NCI-H2196 treated with DMSO at 0.1 percent for 48 hours (cell line): Measurements from ENCODE around the gene KMT5B.
"Not testable (repeated sequence)": the region's sequence is repeated elsewhere in the genome, so short reads cannot be mapped to it uniquely, and the experiment has no call there.

Source experiments
- DNase-seq: peaks from one replicate; lab custom pipeline; 2025; ENCODE audit not compliant: unreplicated experiment; lab: John Stamatoyannopoulos, UW

Gene KMT5B

DNA sequence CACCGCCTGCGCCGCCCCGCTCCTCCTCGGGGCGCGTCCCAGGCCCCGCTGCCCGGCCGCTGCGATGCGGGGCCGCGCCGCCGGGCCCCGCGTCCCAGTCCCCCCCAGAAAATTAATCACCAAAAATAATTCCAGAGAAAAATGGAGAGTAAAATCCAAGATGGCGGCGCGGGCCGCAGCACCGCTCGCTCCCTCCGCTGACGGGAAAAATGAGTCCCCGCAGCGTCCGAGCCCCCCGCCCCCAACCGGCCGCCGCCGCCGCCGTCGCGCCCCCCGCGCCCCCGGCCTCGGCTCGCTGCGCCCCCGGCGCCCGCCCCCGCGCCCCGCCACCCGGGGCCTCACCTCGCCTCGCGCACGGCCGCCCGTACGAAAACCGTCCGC, at the start of gene KMT5B:
KMT5B (minus strand) TSS at position 162 of the 381 bp plus-strand sequence. CDS start 23,220 bp downstream, outside the sequence.
- DNase-seq, result no peak

DNA sequence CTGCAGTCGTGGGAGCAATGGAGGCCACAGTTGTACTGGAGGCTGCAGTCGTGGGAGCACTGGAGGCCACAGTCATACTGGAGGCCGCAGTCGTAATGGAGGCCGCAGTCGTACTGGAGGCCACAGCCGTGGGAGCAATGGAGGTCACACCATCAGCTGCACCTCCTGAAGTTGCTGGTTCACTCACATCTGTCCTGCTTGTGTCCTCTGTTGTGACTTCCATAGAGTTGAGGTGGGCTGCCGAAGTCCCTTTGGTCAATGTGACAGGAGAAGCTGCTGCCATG, 49.4 kb upstream of the KMT5B start:
- no peak for DNase-seq

DNA sequence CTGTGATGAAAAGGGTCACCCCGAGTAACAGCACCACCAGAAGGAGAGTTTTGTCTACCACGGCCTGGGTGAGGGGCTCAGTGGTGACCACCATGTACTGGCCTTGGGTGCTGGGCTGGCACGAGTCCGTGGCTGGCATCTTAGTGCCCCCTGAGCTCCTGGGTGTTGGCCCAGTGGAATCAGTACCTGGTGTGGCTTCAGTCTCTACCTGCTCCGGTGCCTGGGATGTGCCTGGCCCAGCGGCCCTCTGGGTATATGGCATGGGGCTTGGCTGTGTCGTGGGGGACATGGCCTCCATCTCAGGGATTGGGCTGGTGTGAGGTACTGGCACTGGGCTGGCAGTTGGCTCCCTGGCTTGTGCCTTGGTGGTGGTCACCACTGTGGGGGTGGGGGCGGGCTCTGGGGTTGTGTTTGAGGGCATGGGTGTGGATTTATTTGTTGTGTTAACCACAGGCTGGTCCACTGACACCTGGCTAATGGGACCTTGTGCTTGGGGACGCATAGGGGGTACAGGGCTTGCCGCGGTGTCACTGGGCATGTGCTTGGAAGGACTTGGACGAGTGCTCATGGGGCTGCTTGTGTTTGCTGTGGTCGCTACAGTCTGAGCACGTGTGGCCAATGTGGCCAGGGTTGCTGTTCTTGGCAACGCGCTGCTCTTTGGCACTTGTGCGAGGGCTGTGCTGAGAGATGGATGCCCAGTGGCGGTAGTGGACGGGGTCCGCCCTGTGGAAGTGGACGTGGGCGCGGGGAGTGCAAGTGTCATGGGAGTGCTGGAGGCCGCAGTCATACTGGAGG, 48.9 kb upstream of the KMT5B start:
- DNase-seq, result no peak

DNA sequence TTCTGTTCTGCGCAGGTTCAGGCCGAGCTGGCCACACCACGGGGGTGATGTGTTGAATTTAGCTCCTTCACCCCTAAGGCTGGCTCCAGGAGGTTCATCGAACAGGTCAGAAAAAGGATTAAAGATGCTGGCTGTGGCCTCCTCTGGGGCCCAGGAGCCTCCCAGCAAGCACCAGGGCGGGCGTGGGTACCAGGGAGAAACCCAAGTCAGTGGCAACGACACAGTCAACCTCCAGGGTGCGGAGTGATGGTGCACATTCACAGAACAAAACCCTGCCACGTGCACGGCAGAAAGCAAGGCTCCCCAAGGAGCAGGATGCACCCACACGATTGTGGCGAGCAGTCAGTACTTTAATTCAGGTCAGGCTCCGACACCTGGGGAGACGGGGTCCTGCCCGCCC, 47.9 kb upstream of the KMT5B start:
- no peak for DNase-seq

DNA sequence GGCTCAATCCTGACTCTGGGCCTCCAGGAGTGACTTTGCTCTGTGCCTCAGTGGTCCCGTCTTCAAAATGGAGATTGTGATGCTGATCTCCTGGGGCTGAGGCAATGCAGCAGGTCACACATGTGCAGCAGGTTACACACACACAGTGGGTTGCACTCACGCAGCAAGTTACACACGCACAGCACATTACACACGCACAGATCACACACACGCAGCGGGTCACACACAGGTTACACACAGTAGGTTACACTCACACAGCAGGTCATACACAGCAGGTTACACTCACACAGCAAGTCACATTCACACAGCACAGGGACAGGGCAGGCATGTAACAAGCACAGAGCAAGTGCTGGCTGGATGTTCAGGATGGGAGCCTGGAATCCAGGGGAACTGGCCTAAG, 47.4 kb upstream of the KMT5B start:
- DNase-seq, result no peak

DNA sequence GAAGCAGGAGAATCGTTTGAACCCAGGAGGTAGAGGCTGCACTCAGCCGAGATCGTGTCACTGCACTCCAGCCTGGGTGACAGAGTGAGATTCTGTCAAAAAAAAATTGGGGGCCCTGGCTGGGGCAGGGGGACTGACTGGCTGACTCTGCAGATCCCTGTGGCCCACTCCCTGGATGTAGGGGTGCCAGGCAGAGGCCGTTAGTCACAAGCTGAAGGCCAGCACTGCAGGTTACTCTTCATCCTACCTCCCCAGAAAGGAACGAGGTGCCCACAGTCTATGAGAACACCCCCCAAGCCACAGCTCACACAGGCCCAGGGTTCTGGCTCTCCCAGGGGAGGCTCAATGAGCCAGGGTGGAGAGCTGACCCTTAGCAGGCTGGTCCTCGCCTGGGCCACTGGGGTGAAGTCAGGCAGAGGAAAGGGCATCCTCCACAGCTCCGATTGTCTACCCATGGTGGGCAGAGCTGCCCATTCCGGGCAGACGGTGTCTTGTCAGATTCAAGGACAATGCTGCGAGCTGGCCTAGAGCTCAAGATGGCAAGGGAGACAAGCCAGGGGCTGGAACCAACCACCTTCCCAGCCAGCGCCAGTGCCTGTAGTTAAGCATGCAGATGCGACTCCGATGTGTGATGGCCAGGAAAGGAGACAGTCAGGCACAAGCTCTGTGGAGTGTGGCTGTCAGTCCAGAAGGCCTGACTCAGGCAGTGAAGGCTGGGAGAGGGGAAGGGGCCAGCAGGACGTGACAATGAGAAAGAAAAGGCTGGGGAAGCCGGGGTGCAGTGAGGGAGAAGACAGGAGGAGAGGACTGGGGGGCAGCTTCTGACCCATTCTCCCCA, 46.2 kb upstream of the KMT5B start:
- DNase-seq, result no peak

DNA sequence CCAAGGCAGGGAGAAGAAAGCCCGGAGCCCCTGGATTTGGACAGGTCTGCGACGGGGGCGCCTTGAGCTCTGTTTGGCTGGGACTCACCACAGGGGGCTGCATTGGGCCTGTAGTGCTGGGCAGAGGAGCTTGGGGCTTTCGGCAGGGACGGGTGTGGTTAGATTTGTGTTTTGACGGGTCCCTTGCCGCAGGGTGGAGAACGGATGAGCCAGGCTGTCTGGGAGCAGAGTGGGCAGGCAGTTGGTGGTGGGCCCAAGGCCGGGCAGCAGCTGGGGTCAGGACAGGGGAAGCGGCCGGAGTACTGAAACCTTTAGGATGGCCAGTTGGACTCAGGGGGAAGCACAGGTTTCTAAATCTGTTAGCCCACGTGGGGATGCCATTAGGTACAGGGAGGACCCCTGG, 45.3 kb upstream of the KMT5B start:
- no peak for DNase-seq

DNA sequence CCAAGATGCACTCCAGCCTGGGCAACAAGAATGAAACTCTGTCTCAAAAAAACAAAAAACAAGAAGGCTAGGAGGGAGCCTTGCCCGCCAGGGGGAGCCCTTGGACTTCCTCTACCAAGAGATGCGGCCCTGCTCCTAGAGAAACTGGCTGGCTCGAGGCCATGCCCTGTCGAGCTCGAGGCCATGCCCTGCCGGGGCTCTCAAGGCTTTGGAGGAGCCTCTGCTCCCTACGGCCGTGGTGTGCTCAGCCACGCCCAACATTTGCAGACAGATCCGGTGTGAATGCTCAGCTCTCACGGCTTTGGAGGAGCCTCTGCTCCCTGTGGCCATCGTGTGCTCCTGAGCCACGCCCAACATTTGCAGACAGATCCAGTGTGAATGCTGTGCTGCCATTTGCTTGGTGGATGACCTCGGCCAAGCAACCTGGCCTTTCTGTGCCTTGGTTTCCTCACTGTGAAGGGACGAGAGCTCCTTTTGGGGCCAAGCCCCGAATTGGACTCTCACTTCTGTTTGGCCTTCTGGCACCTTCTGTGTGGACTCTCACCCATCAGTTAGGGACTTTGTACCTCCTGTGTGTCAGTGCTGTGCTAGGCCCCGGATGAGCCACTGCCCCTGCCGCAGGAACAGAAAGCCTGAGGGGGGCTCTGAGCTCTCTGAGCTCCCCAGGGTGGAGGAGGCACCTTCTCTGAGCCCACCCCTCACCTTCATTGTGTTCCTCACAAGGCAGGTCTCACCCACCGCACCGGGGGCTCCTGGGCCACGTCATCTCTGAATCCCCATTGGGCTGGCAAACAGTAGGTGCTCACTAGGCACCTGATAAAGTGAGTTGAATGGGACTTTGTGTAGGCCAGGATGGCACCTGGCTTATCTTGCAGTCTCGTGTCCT, 44.6 kb upstream of the KMT5B start:
- DNase-seq, result peak; percentile 89

DNA sequence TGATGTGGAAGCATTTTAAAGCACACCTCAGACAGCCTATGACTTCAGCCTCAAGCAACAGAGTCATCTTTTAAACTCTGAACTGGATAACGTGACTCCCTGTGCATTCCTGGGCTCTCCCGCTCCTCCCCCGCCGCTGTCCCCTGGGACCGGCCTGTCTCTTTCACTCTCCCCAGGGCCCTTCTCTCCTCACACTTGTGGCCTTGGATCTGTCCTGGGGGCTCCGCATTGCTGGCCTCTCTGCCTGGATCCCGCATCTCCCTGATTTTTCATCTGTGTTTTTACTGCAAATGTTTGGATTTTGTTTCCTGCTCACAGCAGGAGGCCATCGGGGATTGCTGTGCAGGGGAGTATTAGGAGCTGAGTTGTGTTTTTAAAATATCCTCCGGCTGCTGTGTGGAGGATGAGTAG, 43.2 kb upstream of the KMT5B start:
- no peak for DNase-seq

DNA sequence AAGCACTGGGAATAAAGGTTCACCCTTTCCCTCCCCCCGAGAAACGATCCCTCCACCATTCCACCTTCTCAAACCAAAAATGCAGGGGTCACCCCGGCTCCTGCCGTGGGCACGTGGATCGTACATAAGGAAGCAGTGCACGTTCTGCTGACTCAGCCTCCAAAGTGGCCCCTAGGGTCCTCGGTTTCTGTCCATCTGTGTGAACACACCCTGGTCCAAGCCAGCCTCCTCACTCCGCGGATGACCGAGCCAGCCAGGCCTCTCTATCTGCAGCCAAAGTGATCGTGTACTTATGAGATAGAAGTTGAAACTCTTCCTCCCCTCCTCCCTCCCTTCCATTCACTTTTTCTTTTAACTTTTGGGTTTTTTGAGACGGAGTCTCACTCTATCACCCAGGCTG, 42.4 kb upstream of the KMT5B start:
- no peak for DNase-seq

DNA sequence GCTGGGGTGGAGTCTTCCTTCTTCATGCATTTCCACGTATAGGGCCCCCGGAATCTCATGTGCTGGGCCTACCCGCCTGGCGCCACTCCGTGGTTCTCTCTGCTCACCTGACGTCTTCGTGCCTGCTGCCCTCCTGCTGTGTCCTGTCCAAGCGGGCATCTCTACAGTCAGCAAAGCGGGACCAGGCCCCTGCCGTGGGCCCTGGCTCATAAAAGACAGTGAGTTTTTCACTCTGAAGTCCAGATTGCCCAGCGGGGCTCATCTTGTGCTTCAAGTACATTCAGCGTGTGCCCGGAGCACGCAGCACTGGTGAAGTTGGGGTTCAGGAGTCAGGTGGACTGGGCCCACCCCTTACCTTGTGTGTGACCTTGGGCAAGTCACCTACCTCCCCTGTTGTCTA, 41.3 kb upstream of the KMT5B start:
- no peak for DNase-seq

DNA sequence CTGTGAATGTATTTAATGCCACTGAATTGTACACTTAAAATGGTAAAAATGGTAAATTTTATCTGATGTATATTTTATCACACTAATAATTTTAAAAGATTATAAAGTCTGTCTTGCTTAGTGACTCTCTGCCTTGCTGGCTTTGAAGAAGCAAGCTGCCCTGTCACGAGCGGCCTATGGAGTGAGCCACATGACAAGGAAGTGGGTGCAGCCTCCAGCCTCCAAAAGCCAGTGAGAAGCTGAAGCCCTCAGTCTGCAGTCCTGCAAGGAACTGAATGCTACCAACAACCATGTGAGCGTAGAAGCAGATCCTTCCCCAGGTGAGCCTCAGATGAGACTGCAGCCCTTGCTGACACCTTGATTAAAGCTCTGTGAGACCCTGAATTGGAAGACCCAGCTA, 38.7 kb upstream of the KMT5B start:
- no peak for DNase-seq

DNA sequence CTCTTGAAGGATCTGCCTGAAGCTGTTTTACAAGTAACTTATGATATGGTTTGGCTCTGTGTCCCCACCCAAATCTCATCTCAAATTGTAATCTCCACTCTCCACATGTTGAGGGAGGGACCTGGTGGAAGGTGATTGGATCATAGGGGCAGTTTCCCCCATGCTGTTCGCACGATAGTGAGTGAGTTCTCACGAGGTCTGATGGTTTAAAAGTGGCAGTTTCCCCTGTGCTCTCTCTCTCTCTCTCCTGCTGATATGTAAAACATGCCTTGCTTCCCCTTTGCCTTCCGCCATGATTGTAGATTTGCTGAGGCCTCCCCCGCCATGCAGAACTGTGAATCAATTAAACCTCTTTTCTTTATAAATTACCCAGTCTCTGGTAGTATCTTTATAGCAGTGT, 31.8 kb upstream of the KMT5B start:
- not testable (repeated sequence) for DNase-seq

DNA sequence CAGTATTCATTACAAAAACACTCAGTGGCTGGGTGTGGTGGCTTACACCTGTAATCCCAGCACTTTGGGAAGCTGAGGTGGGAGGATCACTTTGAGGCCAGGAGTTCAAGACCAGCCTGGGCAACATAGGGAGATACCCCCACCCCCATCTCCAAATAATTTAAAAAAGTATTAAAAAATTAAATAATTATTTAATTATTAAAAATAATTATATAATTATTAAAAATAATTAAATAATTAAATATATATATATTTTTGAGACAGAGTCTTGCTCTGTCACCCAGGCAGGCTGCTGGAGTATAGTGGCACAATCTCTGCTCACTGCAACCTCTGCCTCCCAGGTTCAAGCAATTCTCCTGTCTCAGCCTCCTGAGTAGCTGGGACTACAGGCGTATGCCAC, 30.8 kb upstream of the KMT5B start:
- DNase-seq, result not testable (repeated sequence)

DNA sequence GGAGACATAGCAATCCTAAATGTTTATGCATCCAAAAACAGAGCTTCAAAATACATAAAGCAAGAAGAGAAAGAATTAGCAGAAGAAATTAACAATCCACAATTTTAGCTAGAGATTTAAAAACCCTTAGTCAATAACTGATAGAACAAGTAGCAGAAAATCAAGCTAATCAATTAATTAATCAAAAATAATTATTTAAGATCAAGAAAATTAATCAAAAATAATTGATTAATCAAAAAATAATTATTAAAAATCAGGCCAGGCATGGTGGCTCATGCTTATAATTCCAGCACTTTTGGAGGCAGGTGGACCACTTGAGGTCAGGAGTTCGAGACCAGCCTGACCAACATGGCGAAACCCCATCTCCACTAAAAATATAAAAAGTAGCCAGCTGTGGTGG, 29.5 kb upstream of the KMT5B start:
- no peak for DNase-seq

DNA sequence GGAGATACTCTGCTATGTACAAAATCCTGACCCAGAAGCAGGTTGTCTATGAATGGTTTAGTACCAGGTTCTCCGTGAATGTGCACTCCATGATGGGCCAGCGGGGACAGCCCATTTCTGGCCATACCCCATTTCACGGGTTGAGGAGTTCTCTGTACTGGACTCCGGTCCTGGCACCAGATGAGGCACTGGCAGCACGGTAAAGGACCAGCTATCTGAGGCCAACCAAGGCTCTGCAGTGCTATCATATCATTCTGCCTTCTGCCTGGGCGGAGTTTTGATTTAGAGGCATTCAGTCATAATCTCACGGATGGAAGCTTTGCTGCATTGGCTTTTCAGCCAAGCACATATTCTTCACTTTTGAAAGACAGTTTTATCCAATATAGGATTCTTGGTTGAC, 18.5 kb upstream of the KMT5B start:
- no peak for DNase-seq

DNA sequence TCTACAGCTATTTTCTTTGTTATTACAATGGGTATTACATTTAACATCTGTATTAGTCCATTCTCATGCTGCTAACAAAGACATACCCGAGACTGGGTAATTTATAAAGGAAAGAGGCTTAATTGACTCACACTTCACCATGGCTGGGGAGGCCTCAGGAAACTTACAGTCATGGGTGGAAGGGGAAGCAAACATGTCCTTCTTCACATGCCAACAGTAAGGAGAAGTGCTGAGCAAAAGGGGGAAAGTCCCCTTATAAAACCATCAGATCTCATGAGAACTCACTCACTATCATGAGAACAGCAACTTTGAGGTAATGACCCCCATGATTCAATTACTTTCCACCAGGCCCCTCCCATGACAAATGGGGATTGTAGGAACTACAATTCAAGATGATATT, 16.5 kb upstream of the KMT5B start:
- no peak for DNase-seq

DNA sequence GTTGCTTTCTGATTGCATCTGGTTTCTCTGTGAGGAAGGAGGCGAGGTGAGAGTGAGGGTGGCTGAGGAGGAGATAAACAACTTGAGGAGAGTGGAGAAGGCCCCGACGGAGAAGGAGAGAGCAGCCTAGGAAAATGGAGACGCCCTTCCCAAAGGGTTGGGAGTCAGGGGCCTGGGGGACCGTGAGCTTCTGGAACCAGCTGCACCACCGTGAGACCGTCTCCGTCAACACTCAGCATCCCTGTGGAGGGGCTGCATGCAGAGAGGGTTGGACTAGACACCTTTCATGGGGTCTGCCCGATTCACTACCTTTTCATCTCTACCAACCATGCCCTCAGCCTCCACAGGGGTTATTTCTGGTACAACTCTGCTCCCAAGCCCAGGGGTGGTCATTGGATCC, 13.3 kb upstream of the KMT5B start:
- no peak for DNase-seq

DNA sequence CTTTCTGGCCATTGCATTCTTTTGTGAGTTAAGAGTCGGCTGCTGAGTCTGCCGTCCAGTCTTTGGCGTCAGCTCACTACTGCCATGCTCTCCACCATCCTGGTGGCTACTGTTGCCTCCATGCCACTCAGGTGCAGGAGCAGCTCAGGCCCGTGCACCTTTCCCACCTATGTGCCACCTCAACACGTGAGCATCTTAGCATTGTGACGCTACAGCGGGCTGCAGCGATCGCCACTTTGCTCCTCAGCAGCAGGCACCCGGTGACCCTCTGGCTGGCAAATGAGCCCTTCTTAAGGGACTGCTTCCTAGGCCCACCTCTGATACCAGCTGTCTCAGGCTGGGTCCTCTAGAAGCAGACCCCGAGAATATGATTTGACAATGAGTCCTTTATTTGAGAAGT, 11.5 kb upstream of the KMT5B start:
- no peak for DNase-seq

DNA sequence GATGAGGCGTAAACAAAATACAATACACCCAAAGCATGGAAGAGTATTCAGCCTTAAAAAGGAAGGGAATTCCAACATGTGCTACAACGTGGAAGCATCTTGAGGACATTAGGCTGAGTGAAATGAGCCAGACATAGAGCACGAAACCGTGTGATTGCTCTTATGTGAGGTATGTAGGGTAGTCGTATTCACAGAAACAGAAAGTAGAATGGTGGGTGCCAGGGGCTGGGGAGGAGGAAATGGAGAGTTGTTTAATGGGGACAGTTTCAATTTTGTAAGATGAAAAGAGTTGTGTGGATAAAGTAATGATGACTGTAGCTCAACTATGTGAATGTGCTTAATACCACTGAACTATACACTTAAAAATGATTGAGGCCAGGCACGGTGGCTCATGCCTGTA, 10.2 kb upstream of the KMT5B start:
- DNase-seq, result no peak

DNA sequence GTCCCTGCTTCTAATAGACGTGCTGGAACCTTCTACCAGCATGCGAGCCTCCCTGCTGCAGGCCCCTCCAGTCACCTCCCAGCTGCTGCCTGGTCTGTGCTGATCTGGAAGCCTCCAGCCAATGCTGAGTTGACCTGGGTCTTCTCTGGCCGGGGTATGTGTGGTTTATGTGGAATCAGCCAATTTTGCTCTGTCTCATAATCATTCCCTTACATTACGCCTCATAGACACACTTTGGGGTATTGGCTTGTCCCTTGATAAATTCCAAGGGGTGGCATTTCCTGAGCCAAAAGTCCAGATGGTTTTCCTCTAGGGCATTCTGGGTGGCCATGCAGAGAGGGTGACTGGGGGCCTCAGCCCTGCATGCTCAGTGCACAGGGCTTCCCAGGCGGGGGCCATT, 8.3 kb upstream of the KMT5B start:
- no peak for DNase-seq
